ENCODE results near the gene LGI4.

The LGI4 gene

GRCh38 chr19:35166100-35167063 is 31.5 kb upstream of the LGI4 start:
- TF ChIP-seq, protein P1, sequence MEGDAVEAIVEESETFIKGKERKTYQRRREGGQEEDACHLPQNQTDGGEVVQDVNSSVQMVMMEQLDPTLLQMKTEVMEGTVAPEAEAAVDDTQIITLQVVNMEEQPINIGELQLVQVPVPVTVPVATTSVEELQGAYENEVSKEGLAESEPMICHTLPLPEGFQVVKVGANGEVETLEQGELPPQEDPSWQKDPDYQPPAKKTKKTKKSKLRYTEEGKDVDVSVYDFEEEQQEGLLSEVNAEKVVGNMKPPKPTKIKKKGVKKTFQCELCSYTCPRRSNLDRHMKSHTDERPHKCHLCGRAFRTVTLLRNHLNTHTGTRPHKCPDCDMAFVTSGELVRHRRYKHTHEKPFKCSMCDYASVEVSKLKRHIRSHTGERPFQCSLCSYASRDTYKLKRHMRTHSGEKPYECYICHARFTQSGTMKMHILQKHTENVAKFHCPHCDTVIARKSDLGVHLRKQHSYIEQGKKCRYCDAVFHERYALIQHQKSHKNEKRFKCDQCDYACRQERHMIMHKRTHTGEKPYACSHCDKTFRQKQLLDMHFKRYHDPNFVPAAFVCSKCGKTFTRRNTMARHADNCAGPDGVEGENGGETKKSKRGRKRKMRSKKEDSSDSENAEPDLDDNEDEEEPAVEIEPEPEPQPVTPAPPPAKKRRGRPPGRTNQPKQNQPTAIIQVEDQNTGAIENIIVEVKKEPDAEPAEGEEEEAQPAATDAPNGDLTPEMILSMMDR (IDR thresholded peaks at IDR 0.05): no peak

GRCh38 chr19:35165200-35166058 is 30.6 kb upstream of the LGI4 start:
- TF ChIP-seq, protein P1 (IDR thresholded peaks at IDR 0.05): no peak

GRCh38 chr19:35164418-35164817 is 29.6 kb upstream of the LGI4 start:
- TF ChIP-seq, protein P1 (IDR thresholded peaks at IDR 0.05): no peak

DNA sequence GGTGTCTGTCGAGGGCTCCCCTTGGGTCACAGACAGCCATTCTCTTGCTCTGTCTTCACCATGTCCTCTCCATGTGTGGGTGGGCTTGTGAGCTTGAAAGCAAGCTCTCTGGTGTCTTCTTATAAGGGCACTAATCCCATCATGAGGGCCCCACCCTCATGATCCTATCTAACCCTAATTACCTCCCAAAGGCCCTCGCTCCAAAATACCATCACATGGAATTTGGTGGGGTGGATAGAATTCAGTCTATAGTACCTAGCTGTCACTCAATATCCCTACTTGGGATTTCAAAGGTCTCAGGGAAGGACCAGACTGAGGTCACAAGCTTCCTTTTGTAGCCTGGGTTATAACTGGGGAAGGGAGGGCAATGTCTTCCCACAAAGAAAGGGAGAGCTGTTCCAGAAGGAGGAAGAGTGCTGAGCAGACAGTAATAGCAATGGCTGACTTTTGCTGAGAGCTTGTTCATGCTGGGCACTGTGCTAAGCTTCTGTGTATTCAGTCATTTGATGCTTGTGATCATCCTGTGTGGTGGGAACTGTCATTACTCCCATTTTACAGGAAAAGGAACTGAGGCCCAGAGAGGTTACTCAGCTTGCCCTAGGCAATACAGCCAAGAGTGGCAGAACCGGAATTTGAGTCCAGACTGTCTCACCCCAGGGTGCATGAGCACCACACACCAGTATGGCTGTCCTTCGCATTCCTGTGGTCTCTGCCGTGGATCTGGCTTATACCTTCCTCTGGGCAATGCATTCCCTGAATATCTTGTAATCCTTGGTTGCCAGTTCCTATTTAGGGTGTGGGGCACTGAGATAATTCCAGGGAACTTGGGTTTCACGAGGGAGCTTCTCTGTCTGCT is 27.8 kb upstream of the LGI4 start:
- TF ChIP-seq, protein P1 (IDR thresholded peaks at IDR 0.05): no peak

DNA sequence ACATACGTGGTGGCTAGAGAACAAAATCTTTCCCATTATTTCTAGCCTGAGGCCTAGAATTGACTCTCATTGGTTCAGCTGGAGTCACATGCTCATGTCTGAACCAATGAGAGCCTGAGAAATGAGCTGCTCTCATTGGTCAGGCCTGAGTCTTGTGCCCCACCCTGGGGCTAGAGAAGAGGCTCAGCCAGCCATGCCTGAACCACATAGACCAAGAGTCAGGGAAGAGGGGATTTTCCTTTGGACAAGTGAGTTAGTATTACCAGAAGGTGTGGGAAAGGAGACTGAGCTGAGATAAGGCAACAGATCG is 26.5 kb upstream of the LGI4 start:
- TF ChIP-seq, protein P1 (IDR thresholded peaks at IDR 0.05): no peak

DNA sequence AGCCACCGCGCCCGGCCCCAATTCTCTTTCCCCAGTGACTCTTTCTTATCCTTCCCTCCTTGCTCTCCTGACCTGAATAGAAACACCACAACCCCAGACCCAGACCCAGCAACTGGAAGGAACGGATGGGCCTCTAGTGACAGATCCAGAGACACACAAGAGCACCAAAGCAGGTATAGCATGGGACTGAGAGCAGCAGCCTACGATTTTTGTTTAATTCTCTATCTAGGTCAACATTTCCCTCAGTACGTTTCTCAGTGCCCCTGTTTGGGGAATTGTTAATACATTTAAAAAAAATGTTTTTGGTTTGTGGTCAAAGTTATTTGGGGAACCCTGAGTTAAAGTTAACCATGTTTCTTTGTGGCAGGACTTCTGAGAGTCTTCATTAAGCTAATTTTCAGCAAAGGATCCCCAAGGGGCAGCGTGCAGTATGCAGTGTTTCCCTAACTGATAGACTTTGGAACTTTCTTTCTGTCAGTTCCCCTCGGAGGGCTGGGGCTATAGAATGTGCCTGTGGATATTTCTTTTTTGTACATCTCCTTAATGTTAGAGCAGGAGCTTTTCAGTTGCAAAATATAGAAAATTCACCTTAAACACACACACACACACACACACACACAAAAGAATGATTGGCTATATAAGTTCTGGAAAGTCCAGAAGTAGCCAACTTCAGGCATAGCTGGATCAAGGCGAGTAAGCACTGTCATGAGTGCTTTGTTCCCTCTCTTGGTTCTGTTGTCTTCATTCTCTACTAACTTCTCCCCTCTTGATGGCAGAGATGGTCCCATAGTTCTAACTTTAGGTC is 26.0 kb upstream of the LGI4 start:
- TF ChIP-seq, protein P1 (IDR thresholded peaks at IDR 0.05): no peak
